Trophoblast cell (in vitro differentiated cells and primary cell): ENCODE results near the gene SNAP23.

ENCODE experiments used
- DNase-seq, 2 donors: peaks; one replicate each; pipeline ENCODE4 v3.0.0-alpha.2; 2016
- H2AFZ ChIP-seq: 2 replicates; pipeline ENCODE4 v1.6.1; 2013; ENCODE audit warnings: low read length, moderate library complexity, mild to moderate bottlenecking; ENCODE audit not compliant: insufficient read depth, poor library complexity
- H2AK5ac ChIP-seq: 2 replicates; pipeline ENCODE4 v1.6.1; 2013; ENCODE audit warnings: mild to moderate bottlenecking, low read length
- H2BK120ac ChIP-seq: 2 replicates; pipeline ENCODE4 v1.6.1; 2013; ENCODE audit warnings: low read length, mild to moderate bottlenecking, moderate library complexity; ENCODE audit not compliant: insufficient read depth, poor library complexity
- H2BK12ac ChIP-seq: 2 replicates; pipeline ENCODE4 v1.6.1; 2013; ENCODE audit warnings: mild to moderate bottlenecking, low read length, moderate library complexity
- H2BK5ac ChIP-seq: 2 replicates; pipeline ENCODE4 v1.6.1; 2013; ENCODE audit warnings: low read length, low read depth, moderate library complexity, mild to moderate bottlenecking; ENCODE audit not compliant: poor library complexity
- H3K14ac ChIP-seq: 2 replicates; pipeline ENCODE4 v1.6.1; 2013; ENCODE audit warnings: mild to moderate bottlenecking, low read length
- H3K18ac ChIP-seq: 2 replicates; pipeline ENCODE4 v1.6.1; 2013; ENCODE audit warnings: mild to moderate bottlenecking, low read length
- H3K23ac ChIP-seq: 2 replicates; pipeline ENCODE4 v1.6.1; 2013; ENCODE audit warnings: low read length
- H3K27ac ChIP-seq: 2 replicates; pipeline ENCODE4 v1.5.1; 2013; ENCODE audit warnings: low read depth, mild to moderate bottlenecking, inconsistent platforms, low read length, moderate library complexity
- H3K27me3 ChIP-seq: 2 replicates; pipeline ENCODE4 v1.6.1; 2013; ENCODE audit warnings: inconsistent platforms, mild to moderate bottlenecking, low read length, moderate library complexity; ENCODE audit not compliant: insufficient read depth
- H3K36me3 ChIP-seq, 2 experiments: 1 replicate in 1 of 2; 2 replicates in 1 of 2; pipeline ENCODE4 v1.6.1; 2013; ENCODE audit warnings: low read length in 2 of 2, mild to moderate bottlenecking in 2 of 2, moderate library complexity in 1 of 2; ENCODE audit not compliant: insufficient read depth in 2 of 2, control insufficient read depth in 1 of 2
- H3K4ac ChIP-seq: 2 replicates; pipeline ENCODE4 v1.6.1; 2013; ENCODE audit warnings: low read depth, mild to moderate bottlenecking, low read length, moderate library complexity
- H3K4me1 ChIP-seq, 2 experiments: 1 replicate in 1 of 2; 2 replicates in 1 of 2; pipeline ENCODE4 v1.6.1; 2013; ENCODE audit warnings: low read length in 2 of 2, mild to moderate bottlenecking in 2 of 2, moderate library complexity in 1 of 2; ENCODE audit not compliant: insufficient read depth in 2 of 2, control insufficient read depth in 1 of 2
- H3K4me2 ChIP-seq: 2 replicates; pipeline ENCODE4 v1.6.1; 2013; ENCODE audit warnings: inconsistent platforms, mild to moderate bottlenecking, low read length, moderate library complexity
- H3K4me3 ChIP-seq: 2 replicates; pipeline ENCODE4 v1.5.1; 2013; ENCODE audit warnings: mild to moderate bottlenecking, low read depth, low read length, inconsistent platforms
- H3K79me1 ChIP-seq: one replicate; pipeline ENCODE4 v1.6.1; 2013; ENCODE audit warnings: low read length
- H3K79me2 ChIP-seq: 2 replicates; pipeline ENCODE4 v1.6.1; 2013; ENCODE audit warnings: low read length, mild to moderate bottlenecking; ENCODE audit not compliant: control insufficient read depth, insufficient read depth, poor library complexity
- H3K9ac ChIP-seq: 2 replicates; pipeline ENCODE4 v1.6.1; 2013; ENCODE audit warnings: mild to moderate bottlenecking, low read length
- H3K9me3 ChIP-seq: 2 replicates; pipeline ENCODE4 v1.6.1; 2013; ENCODE audit warnings: low read depth, mild to moderate bottlenecking, control low read depth, inconsistent platforms, low read length; ENCODE audit not compliant: insufficient read depth
- H4K12ac ChIP-seq: 2 replicates; pipeline ENCODE4 v1.6.1; 2013; ENCODE audit warnings: low read depth, mild to moderate bottlenecking, low read length, moderate library complexity
- H4K8ac ChIP-seq: 2 replicates; pipeline ENCODE4 v1.6.1; 2013; ENCODE audit warnings: low read depth, mild to moderate bottlenecking, low read length, moderate library complexity
- H4K91ac ChIP-seq: one replicate; pipeline ENCODE4 v1.6.1; 2013; ENCODE audit warnings: low read depth, mild to moderate bottlenecking, low read length, moderate library complexity
- WGBS: extraction: QIAGEN DNeasy Blood & Tissue Kit; methylation state at CpG from one replicate; pipeline ENCODE4 v1.1.7; 2013; ENCODE audit warnings: missing lambda C conversion rate; ENCODE audit not compliant: insufficient read length, insufficient coverage; ENCODE audit errors: extremely low coverage; 5-methylcytosine and 5-hydroxymethylcytosine counted together

The SNAP23 gene

DNA sequence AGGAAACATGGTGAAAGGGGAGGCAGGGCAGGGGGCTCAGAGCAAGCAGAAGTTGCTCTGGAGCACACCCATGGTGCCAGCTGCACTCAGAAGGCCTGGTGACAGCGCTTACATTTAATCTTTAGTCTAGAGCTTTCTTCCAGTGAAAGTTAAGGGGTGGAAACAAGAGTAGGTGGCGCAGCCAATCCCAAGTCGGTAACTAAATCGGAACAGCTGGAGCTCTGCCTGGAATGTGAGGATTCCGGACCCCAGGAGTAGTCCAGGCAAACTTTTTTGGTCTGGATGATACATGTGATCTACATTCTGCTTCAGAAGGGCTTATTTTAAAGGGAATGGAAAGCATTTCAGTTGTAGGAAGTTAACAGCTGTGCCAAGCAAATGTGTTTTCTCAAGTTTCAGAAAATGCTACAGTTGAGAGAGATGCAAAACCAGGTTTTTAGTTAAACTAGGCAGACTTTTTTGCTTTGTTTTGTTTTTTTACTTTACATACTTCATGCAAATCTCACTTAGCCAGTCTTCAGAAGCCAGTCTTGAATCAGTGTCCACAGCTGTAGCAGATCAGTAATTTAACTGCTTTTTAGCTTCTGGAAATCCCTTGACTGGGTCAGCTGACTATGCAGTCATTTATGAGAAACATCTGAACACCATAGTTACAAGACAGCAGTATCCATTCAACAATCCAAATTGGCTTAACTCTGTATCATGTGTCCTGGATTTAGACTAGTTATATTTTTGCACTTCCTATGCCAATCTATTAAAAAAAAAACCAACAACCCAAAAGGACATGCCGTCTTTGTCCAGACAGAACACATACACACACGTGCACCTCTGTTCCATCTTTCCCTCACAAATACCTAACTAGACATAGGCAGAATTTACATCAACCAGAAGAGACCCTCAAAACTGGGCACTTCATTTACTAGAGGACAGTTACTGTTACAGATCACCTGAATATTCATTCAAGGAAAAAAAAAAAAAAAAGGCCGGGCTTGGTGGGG, 37.7 kb upstream of the SNAP23 start:
- H3K79me2 ChIP-seq = no peaks in the 10 kb centered on the region
- H4K91ac ChIP-seq = no peak overlapping the region
- no peak overlapping the region for H2BK12ac ChIP-seq
- no peak overlapping the region for H3K23ac ChIP-seq
- peak overlapping the region; percentile 44 for H3K27ac ChIP-seq
- H2AK5ac ChIP-seq = no peak overlapping the region
- peak overlapping the region; percentile 15 for H3K4me2 ChIP-seq
- H3K4me3 ChIP-seq = no peak overlapping the region
- H3K18ac ChIP-seq = no peak overlapping the region
- no peak overlapping the region for H3K9ac ChIP-seq
- no peak overlapping the region for H3K14ac ChIP-seq
- no CpG with 5 or more reads among the region's 8 CpGs for WGBS
- no peak overlapping the region for H4K8ac ChIP-seq
- peak in 1 of 2 donors; percentile 18 for DNase-seq
- no peaks in the 10 kb centered on the region for H3K9me3 ChIP-seq
- peaks cover 0 to 6% of the 10 kb centered on the region in 2 experiments for H3K4me1 ChIP-seq
- no peak overlapping the region for H4K12ac ChIP-seq
- H3K27me3 ChIP-seq = no peaks in the 10 kb centered on the region
- no peaks in the 10 kb centered on the region for H3K36me3 ChIP-seq
- no peak overlapping the region for H3K4ac ChIP-seq
- no peak overlapping the region for H2BK5ac ChIP-seq
- no peak overlapping the region for H2AFZ ChIP-seq
- no peaks in the 10 kb centered on the region for H3K79me1 ChIP-seq
- no peak overlapping the region for H2BK120ac ChIP-seq

DNA sequence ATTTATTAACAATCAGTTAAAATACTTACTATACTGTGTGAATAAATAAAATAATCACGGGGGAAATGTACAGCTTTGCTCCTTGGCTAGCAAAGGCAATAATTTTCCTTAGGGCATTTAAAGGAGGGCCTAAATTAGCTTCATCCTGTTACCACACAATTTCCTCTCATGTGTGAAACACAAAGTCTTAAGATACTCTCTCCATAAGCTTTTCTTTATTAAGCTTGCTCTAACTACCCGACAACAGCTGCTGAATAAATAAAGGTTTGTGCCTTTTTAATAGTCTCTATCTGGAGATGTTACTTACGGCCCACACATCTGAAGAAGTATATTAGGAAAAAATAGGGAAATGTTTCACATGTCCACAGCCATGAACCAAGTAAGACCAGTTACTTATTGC, 34.2 kb upstream of the SNAP23 start:
- Histone ChIP-seq H3K4me1 (peaks cover 0 to 6% of the 10 kb centered on the region in 2 experiments), H2BK120ac (no peak overlapping the region), H3K4me3 (no peak overlapping the region), H2BK5ac (no peak overlapping the region), H4K91ac (no peak overlapping the region), H3K9me3 (no peaks in the 10 kb centered on the region), H2BK12ac (no peak overlapping the region), H2AFZ (no peak overlapping the region), H3K23ac (no peak overlapping the region), H3K14ac (no peak overlapping the region), H4K8ac (no peak overlapping the region), H3K36me3 (peaks cover 1 to 6% of the 10 kb centered on the region in 2 experiments), H3K27me3 (no peaks in the 10 kb centered on the region), H3K79me1 (no peaks in the 10 kb centered on the region), H2AK5ac (no peak overlapping the region), H4K12ac (no peak overlapping the region), H3K4me2 (no peak overlapping the region), H3K9ac (no peak overlapping the region), H3K27ac (no peak overlapping the region), H3K4ac (no peak overlapping the region), H3K18ac (no peak overlapping the region), H3K79me2 (no peaks in the 10 kb centered on the region)
- no peak for DNase-seq
- WGBS = no CpG with 5 or more reads among the region's 3 CpGs

DNA sequence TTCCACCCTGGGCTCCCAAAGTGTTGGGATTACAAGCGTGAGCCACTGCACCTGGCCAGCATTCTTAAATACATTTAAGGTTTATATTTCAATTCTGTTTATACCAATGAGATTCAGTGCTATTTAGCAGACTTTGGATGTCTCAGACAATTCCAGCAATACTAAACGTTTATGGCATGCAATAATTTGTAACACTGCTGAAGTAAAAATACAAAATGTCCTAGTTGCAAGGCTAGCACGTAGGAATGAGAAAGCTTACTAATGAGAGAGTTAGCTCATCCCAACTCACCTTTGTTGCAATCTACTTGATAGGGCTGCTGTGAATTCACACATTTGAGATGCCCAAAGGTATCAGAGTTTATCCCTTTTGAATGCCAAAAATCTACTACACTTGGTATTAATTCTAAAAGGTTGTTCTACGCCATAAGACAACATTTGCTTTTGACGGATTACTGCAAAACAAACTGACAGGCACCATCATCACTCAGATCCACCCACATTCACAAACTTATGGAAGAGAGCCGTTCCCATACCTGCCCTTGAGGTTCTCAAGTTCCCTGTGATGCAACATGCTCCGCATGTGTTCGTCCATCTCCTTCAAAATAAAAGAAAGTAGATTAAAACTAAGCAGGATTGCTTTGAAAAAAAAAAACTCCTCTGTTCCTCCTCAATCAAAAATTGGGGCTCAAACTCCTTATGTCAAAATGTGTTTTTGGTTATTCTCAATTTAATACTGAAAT, 29.7 kb upstream of the SNAP23 start:
- Histone ChIP-seq H4K8ac (no peak overlapping the region), H3K79me1 (no peaks in the 10 kb centered on the region), H3K4me3 (no peak overlapping the region), H3K36me3 (peaks cover 1 to 7% of the 10 kb centered on the region in 2 experiments), H3K4ac (no peak overlapping the region), H2BK120ac (no peak overlapping the region), H3K9me3 (no peaks in the 10 kb centered on the region), H3K9ac (no peak overlapping the region), H3K18ac (no peak overlapping the region), H3K27me3 (no peaks in the 10 kb centered on the region), H2AFZ (no peak overlapping the region), H3K4me1 (no peaks in the 10 kb centered on the region), H4K12ac (no peak overlapping the region), H3K14ac (no peak overlapping the region), H3K79me2 (no peaks in the 10 kb centered on the region), H2AK5ac (no peak overlapping the region), H3K27ac (no peak overlapping the region), H4K91ac (no peak overlapping the region), H2BK12ac (no peak overlapping the region), H3K4me2 (no peak overlapping the region), H2BK5ac (no peak overlapping the region), H3K23ac (no peak overlapping the region)
- no CpG with 5 or more reads among the region's 8 CpGs for WGBS
- no peak for DNase-seq

DNA sequence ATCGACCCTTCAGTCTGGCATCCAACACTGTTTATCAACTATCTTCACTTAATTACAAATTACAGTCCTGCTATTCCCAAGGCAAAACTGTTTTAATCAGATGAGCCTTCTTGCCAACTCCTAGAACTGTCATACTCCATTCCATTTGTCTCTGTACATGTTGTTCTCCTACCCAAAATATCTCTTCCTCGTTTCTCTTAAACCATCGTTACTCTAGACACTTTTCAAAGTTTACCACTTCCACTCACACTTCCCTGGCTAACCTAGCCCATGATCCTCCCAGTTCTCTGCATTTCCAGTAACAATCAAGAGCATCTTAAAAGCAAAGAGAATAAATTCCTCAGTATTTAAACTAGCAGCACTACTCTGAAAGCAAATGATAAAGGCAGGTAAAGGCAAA, 24.4 kb upstream of the SNAP23 start:
- no peaks in the 10 kb centered on the region for H3K4me1 ChIP-seq
- no peak overlapping the region for H3K23ac ChIP-seq
- no peak overlapping the region for H3K4me2 ChIP-seq
- no peak for DNase-seq
- H3K27me3 ChIP-seq = no peaks in the 10 kb centered on the region
- H3K4ac ChIP-seq = no peak overlapping the region
- H3K9ac ChIP-seq = no peak overlapping the region
- no peak overlapping the region for H2BK120ac ChIP-seq
- no peak overlapping the region for H4K91ac ChIP-seq
- no peak overlapping the region for H2BK5ac ChIP-seq
- H3K36me3 ChIP-seq = peaks cover 2 to 3% of the 10 kb centered on the region in 2 experiments
- H3K27ac ChIP-seq = no peak overlapping the region
- H2AFZ ChIP-seq = no peak overlapping the region
- H3K4me3 ChIP-seq = no peak overlapping the region
- no peaks in the 10 kb centered on the region for H3K9me3 ChIP-seq
- 100% methylated on average over 2 of the region's 3 CpGs for whole genome bisulfite sequencing
- H4K12ac ChIP-seq = no peak overlapping the region
- H2BK12ac ChIP-seq = no peak overlapping the region
- H4K8ac ChIP-seq = no peak overlapping the region
- no peak overlapping the region for H3K14ac ChIP-seq
- no peak overlapping the region for H2AK5ac ChIP-seq
- no peaks in the 10 kb centered on the region for H3K79me2 ChIP-seq
- no peak overlapping the region for H3K18ac ChIP-seq
- H3K79me1 ChIP-seq = no peaks in the 10 kb centered on the region
